ENCODE measurements around the gene DNAJA4.

DNAJA4 gene

DNA sequence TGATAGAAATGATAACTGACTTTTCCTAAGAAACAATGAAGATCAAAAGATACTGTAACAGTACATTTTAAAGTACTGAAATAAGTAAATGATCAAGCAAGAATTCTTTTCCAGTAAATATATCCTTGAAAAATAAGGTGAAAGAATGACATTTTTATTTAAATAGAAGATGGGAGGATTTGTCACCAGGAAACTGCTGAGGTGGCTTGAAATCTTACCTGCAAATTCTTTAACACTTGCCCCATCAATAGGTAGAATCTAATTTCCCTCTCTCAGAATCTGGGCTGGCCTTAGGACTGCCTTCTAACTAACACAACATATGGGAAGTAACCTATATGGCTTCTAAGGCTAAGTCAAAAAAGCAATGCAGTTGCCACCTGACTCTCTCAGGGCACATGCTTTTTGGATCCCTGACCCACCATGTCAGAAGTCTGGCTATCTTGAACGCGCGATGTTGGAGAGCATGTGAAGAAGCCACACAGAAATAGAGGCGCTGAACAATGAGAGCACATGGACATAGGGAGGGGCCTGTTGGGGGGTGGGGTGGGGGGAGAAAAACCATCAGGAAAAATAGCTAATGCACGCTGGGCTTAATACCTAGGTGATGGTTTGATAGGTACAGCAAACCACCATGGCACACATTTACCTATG is 41.5 kb upstream of the DNAJA4 start:
- Histone ChIP-seq H3K4me3 (ENCODE audit: low read depth, low read length, poor library complexity, severe bottlenecking) (no peak overlapping the region), H2AFZ (ENCODE audit: low read length) (no peak overlapping the region), H3K36me3 (ENCODE audit: insufficient read depth, low read length) (no peaks in the 10 kb centered on the region), H3K9ac (ENCODE audit: low read length) (no peak overlapping the region), H4K20me1 (ENCODE audit: insufficient read depth, low read length) (no peaks in the 10 kb centered on the region), H3K4me2 (ENCODE audit: low read length) (no peak overlapping the region), H3K4me1 (ENCODE audit: insufficient read depth, low read length, severe bottlenecking) (no peaks in the 10 kb centered on the region), H3F3A (ENCODE audit: insufficient read depth, low read length) (no peaks in the 10 kb centered on the region), H3K9me3 (ENCODE audit: low read length) (no peaks in the 10 kb centered on the region), H3K27ac (ENCODE audit: low read depth, low read length, poor library complexity, severe bottlenecking) (no peak overlapping the region), H3K9me2 (ENCODE audit: low read depth, low read length) (no peaks in the 10 kb centered on the region), H3K79me2 (ENCODE audit: insufficient read depth, low read length) (no peaks in the 10 kb centered on the region), H3K27me3 (ENCODE audit: insufficient read depth, low read length) (0 out of 2 replicates have a peak, but pooled peaks cover 11% of the 10 kb centered on the region)
- TF ChIP-seq EZH2 (IDR thresholded peaks at IDR 0.05; ENCODE audit: borderline replicate concordance, low read length): no peak
- TF ChIP-seq, protein P1, sequence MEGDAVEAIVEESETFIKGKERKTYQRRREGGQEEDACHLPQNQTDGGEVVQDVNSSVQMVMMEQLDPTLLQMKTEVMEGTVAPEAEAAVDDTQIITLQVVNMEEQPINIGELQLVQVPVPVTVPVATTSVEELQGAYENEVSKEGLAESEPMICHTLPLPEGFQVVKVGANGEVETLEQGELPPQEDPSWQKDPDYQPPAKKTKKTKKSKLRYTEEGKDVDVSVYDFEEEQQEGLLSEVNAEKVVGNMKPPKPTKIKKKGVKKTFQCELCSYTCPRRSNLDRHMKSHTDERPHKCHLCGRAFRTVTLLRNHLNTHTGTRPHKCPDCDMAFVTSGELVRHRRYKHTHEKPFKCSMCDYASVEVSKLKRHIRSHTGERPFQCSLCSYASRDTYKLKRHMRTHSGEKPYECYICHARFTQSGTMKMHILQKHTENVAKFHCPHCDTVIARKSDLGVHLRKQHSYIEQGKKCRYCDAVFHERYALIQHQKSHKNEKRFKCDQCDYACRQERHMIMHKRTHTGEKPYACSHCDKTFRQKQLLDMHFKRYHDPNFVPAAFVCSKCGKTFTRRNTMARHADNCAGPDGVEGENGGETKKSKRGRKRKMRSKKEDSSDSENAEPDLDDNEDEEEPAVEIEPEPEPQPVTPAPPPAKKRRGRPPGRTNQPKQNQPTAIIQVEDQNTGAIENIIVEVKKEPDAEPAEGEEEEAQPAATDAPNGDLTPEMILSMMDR (IDR thresholded peaks at IDR 0.05; ENCODE audit: low read length): no peak

DNA sequence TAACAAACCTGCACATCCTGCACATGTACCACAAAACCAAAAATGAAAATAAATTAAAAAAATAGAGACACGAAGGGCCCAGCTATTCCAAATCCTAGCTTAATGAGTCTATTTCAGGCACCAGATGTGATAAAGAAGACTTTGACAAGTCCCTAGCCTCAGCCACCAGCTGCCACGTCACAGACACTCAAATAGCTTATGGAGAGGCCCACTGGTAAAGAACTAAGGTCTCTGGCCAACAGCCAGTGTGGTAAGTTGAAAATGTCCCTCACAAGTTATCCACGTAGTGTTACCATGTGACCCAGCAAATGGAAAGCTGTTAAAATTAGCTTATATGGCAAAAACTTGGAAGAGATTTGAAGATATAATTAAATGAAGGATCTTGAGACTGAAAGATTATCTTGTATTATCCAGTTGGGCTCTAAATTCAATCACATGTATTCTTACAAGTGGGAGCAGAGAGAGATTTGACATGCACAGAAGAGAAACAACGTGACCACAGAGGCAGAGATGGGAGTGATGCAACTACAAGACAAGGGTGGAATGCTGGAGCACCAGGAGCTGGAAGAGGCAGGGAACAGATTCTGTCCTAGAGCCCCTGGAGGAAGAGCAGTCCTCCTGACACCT is 40.9 kb upstream of the DNAJA4 start:
- TF ChIP-seq EZH2 (IDR thresholded peaks at IDR 0.05; ENCODE audit: borderline replicate concordance, low read length): no peak
- TF ChIP-seq, protein P1 (IDR thresholded peaks at IDR 0.05; ENCODE audit: low read length): no peak
- H3K4me2 ChIP-seq (ENCODE audit: low read length): no peak overlapping the region
- no peaks in the 10 kb centered on the region for H3K9me3 ChIP-seq (ENCODE audit: low read length)
- H3K4me3 ChIP-seq (ENCODE audit: low read depth, low read length, poor library complexity, severe bottlenecking): no peak overlapping the region
- no peaks in the 10 kb centered on the region for H3K9me2 ChIP-seq (ENCODE audit: low read depth, low read length)
- H3K4me1 ChIP-seq (ENCODE audit: insufficient read depth, low read length, severe bottlenecking): no peaks in the 10 kb centered on the region
- no peaks in the 10 kb centered on the region for H3K79me2 ChIP-seq (ENCODE audit: insufficient read depth, low read length)
- H3K27ac ChIP-seq (ENCODE audit: low read depth, low read length, poor library complexity, severe bottlenecking): no peak overlapping the region
- H3K27me3 ChIP-seq (ENCODE audit: insufficient read depth, low read length): 0 out of 2 replicates have a peak, but pooled peaks cover 15% of the 10 kb centered on the region
- no peak overlapping the region for H2AFZ ChIP-seq (ENCODE audit: low read length)
- no peaks in the 10 kb centered on the region for H3F3A ChIP-seq (ENCODE audit: insufficient read depth, low read length)
- H3K9ac ChIP-seq (ENCODE audit: low read length): no peak overlapping the region
- no peaks in the 10 kb centered on the region for H4K20me1 ChIP-seq (ENCODE audit: insufficient read depth, low read length)
- no peaks in the 10 kb centered on the region for H3K36me3 ChIP-seq (ENCODE audit: insufficient read depth, low read length)

DNA sequence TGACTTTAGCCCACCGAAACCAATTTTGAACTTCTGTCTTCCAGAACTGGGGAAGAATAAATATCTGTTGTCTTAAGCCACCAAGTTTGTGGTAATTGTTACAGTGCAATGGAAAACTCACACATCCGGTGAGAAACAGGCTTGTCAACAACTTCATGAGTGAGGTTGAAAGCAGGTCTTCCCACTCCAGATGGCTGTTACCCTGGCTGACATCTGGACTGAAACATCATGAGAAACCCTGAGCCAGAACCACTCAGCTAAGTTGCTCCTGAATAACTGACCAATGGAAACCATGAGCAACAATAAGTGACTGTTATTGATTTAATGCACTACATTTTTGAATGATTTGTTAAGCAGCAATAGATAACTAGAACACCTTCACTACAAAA is 40.3 kb upstream of the DNAJA4 start:
- TF ChIP-seq, protein P1 (IDR thresholded peaks at IDR 0.05; ENCODE audit: low read length): no peak
- no peak for TF ChIP-seq EZH2 (IDR thresholded peaks at IDR 0.05; ENCODE audit: borderline replicate concordance, low read length)

More for the DNA sequence above, 40.3 kb upstream of the DNAJA4 start:
- H3K9ac ChIP-seq (ENCODE audit: low read length): no peak overlapping the region
- H3K36me3 ChIP-seq (ENCODE audit: insufficient read depth, low read length): no peaks in the 10 kb centered on the region
- no peak overlapping the region for H2AFZ ChIP-seq (ENCODE audit: low read length)
- H3K4me1 ChIP-seq (ENCODE audit: insufficient read depth, low read length, severe bottlenecking): no peaks in the 10 kb centered on the region
- H3K9me2 ChIP-seq (ENCODE audit: low read depth, low read length): no peaks in the 10 kb centered on the region
- no peaks in the 10 kb centered on the region for H4K20me1 ChIP-seq (ENCODE audit: insufficient read depth, low read length)
- H3F3A ChIP-seq (ENCODE audit: insufficient read depth, low read length): no peaks in the 10 kb centered on the region
- H3K4me2 ChIP-seq (ENCODE audit: low read length): no peak overlapping the region
- H3K9me3 ChIP-seq (ENCODE audit: low read length): no peaks in the 10 kb centered on the region
- H3K27me3 ChIP-seq (ENCODE audit: insufficient read depth, low read length): 0 out of 2 replicates have a peak, but pooled peaks cover 15% of the 10 kb centered on the region
- no peak overlapping the region for H3K27ac ChIP-seq (ENCODE audit: low read depth, low read length, poor library complexity, severe bottlenecking)
- no peak overlapping the region for H3K4me3 ChIP-seq (ENCODE audit: low read depth, low read length, poor library complexity, severe bottlenecking)
- no peaks in the 10 kb centered on the region for H3K79me2 ChIP-seq (ENCODE audit: insufficient read depth, low read length)

Data from OCI-LY1 (cell line).